GM18508 (cell line): ENCODE data around the gene MACROH2A2.
"Not testable (repeated sequence)": the region's sequence is repeated elsewhere in the genome, so short reads cannot be mapped to it uniquely, and the experiment has no call there.

Experiments
- ATAC-seq: cut with Tn5 transposase; IDR thresholded peaks from one replicate; pipeline ENCODE4 v1.9.1; 2021; ENCODE audit warnings: moderate number of reproducible peaks; ENCODE audit not compliant: insufficient read depth, unreplicated experiment

The MACROH2A2 gene

GRCh38 chr10:70066190-70066589 is 13.5 kb downstream of the MACROH2A2 start:
- ATAC-seq = no peak

DNA sequence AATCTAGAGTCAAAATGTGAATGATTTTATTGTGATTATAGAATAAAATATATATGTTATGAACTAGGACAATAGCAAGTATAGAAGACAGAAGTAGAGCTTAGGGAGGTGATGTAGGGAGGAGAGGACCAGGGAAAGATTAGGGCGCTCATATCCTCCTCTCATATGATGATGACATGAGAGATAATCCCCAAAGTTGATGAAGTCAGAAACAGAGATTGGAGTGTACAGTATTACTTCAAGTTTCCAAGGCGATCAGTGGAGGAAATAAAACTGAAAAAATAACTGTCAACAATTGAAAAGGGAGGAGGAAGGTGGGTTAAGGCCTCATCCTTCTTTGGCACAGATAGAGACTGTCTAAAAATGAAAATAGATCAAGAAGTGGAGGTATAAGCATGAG is 14.9 kb downstream of the MACROH2A2 start:
- ATAC-seq = no peak

DNA sequence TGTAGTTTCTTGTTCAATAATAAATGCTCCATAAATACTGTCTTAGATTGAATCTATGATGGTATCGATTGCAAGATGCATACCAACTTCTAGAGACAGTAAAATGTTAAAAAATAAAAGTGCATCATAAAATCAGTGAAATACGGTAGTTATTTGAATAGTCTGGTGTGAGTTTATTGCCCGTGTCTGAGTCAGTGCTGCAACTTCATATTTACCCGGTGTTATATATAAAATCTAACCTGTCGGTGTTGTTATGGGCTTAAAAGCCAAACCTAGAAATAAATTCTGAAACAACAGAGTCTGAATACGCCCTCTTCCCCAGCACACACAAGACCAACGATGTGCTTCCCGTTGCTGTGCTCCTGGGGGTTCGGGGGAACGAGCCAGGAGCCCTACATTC is 16.3 kb downstream of the MACROH2A2 start:
- ATAC-seq = no peak

DNA sequence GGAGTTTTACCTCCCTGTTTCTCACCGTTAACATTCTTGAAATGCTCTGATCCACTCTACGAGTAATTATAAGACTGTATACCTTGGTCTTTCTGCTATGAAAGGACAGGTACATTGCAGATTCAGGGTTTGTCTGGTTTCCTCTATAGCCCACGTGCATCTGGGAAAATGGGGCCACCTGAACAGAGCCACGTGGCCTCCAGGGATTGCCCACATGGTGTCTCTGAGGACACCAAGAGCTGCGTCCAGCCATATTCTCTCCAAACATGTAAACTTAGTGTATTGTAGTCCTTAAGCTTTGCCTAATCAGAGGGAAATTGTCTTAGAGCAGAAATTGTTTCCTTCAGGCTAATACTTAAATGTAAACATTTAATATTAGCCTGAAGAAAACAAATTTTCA is 16.7 kb downstream of the MACROH2A2 start:
- no peak for ATAC-seq

DNA sequence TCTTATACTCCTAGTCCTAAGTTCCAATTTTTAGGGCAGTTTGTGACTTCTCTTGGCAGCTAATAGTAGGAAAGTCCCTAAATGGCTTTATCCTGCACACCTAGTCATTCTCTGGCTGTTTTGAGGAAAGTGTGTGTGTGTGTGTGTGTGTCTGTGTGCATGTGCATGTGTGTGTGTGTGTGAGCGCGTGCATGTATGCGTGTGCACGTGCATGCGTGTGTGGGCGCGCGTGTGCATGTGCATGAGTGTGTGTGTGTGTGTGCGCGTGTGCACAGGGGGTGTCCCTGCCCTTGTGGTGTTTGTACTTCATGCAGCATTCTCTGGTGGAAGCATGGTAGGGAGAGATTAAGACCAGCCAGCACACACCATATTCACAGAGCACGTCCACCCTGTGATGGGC is 18.2 kb downstream of the MACROH2A2 start:
- ATAC-seq = no peak

DNA sequence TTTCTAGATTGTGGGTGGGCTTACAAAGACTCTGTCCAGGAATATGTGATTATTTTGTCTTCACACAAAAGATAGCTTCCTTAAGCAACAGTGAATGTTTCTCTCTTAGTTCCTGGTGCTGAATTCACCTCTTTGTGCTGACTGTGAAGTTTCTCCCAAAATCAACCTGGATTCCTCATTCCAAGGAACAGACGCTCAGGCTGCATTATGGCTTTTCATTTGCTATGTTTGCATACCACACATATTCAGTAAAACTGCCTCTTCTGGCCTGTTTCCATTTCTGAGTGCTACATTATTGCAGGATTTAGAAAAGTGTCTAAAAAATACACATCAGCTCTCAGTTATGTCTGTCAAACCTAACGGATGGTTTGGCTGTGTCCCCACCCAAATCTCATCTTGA is 21.5 kb downstream of the MACROH2A2 start:
- ATAC-seq = no peak

DNA sequence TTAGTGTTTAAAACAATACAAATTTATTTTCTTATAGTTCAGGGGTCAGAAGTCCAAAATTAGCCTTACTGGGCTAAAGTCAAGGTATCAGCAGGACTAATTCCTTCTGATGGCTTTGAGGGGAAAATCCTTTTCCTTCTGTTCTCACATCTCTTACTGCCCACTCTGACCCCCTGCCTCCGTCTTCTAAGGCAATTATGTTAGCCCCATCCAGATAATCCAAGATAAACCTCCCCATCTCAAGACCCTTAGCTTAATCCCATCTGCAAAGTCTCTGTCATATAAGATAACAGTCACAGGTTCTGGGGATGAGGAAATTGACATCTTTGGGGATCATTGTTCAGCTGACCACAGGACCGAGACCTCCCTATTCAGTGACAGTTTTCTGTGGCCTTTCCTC is 22.3 kb downstream of the MACROH2A2 start:
- ATAC-seq = no peak

DNA sequence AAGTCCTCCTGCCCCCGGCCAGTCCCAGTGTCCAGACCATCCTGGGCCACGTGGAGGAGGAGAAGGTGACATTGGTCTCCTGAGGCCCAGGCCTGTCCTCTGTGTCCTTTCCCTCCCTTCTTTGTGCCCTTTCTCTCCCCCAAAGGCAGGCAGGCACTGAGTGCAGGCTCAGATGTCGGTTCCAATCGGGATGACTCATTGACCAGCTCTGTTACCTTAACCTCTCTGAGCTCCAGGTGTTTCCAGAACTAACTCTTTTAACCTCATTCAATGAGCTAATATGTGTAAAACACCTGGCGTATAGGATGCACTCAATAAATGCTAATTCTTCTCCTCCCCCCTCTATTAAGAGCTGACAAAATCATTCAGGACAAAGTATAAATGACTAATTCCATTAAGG is 25.7 kb downstream of the MACROH2A2 start:
- ATAC-seq = no peak

- no peak for ATAC-seq
These were observed 26.3 kb downstream of the MACROH2A2 start for GRCh38 chr10:70078937-70079336.

DNA sequence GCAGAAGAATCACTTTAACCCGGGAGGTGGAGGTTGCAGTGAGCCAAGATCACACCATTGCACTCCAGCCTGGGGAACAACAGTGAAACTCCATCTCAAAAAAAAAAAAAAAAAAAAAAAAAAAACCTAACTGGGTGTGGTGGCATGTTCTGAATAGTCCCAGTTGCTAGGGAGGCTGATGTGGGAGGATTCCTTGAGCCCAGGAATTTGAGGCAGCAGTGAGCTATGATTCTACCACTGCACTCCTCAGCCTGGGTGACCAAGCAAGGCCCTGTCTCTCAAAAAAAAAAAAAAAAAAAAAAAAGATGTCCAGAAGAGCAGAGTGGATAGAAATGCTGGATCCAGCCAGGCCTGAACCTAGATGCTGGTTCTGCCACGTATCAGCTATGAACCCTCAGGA is 28.1 kb downstream of the MACROH2A2 start:
- not testable (repeated sequence) for ATAC-seq

DNA sequence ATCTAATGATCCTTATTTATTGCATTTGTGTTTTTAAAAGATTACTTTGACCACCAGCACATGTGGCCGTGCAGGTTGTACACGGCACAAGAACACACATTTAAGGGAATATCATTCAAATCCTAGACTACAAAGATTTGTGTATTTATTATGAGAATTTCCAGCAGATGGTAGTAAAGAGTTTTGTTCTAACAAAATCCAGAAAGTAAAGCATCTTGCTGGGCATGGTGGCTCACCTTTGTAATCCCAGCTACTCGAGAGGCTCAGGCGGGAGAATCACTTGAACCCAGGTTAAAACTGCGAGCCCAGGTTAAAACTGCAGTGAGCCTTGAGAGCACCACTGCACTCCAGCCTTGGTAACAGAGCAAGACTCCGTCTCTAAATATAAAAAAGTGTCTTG is 31.5 kb downstream of the MACROH2A2 start:
- no peak for ATAC-seq

- no peak for ATAC-seq
These were observed 33.4 kb downstream of the MACROH2A2 start for GRCh38 chr10:70085975-70086613.

DNA sequence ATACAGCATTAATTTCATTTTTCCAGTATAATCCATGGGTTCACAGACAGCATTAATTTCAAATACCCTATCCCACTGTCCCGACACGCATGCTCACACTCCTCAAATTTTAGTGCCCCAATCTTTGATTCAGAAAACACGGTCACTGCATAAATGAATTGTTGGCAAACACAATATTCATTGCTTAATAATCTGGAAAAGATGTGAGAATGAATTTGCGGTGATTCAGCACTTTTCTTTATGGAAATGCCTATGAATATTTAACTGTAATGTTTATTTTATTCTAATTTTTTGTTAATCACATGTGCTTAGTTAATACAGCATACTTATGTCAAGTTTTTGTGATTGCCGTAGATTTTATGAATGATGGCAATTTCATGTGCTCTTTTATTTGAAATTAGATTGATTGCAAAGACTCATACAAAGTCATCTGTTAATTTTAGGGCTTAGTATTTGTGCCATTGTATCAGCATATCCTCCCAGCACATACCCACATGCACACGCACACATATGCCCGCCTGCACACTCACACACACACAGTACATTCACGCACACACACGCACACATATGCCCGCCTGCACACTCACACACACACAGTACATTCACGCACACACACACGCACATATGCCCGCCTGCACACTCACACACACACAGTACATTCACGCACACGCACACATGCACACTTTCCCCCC is 35.1 kb downstream of the MACROH2A2 start:
- ATAC-seq = no peak

GRCh38 chr10:70088308-70088698 is 35.7 kb downstream of the MACROH2A2 start:
- no peak for ATAC-seq

- ATAC-seq = no peak
These were observed 37.4 kb downstream of the MACROH2A2 start for GRCh38 chr10:70090013-70090412.

- ATAC-seq = no peak
These were observed 38.3 kb downstream of the MACROH2A2 start for GRCh38 chr10:70090951-70091350.

GRCh38 chr10:70092389-70092718 is 39.7 kb downstream of the MACROH2A2 start:
- ATAC-seq = no peak

- ATAC-seq = no peak
These were observed 40.8 kb downstream of the MACROH2A2 start for GRCh38 chr10:70093335-70093944.

DNA sequence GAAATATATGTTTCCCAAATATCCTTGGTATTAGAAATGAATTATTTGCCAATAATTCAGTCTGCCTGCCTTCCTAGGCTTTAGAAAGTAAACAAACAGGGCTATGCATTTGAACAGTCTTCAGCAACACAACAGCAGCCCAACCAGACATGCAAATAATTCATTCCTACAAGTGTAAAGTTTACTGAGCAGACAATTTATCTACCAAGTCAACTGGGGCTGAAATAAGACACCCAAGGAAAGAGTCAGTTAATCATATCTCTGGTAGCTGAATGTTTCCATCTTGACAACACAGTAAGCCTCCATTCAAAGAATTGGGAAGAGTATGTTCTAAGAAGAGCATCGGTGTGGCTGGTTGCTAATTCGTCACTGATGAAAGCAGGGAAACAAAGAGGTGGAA is 41.6 kb downstream of the MACROH2A2 start:
- no peak for ATAC-seq

DNA sequence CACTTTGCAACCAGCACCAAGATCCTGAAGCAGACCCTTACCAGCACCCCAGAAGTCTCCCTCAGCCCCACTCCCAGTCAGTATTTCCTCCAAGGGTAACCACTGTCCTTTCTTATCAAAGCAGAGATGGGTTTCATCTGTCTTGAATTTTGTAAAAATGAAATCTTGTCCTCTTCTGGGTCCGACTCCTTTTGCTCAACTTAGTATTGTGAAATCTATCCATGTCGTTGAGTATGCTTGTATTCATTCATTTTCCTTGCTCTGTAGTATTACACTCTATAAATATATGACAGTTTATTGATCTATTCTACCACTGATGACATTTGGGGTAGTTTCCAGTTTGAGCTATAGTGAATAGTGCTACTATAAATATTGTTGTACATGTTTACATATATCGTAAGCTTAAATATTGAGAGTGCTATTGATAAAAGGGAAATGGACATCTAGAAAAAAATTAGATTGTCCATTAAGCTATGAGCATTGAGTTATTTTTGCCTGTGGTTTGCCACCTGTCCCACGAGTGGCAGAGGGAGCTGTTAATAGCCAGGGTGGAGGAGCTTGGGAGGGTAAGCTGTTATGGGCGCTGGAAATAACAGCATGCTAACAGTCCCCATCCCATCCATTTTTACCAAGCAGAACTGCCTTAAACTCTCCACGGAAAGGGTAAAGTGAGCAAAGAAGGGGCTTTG is 43.5 kb downstream of the MACROH2A2 start:
- no peak for ATAC-seq

DNA sequence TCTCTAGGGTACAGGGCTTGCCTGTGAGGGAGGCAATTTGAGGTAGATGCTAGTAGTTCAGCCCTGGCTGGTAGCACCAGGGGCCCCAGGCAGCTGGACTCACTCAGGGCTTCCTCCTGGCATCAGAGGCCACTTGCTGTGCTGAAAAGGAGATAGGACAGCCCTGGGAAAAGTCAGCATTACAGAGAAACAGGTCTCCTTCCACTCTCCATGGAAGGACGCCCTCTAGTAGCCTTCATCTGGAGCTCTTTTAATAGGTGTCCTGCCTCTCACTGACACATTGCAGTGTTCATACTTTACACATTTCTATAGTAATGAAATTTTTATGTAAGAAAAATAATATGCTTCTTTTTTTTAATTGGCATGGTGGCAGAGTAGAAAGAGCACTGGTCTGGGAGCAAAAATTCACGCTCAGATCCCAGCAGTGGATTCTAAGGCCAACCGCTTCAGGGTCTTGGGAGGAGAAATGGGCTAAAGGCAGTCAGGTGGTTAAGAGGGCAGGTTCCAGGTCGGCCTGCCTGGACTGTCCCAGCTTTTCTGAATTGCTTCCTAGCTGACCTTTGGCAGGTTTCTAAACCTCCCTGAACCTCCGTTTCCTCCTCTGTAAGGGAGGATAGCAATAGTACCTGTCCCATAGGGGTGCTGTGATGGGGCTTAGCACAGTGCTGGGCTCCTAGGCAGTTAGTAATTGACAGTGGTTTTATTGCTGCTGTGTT is 44.2 kb downstream of the MACROH2A2 start:
- ATAC-seq = no peak
